ENCODE measurements around the gene DOCK4. TPM values are rescaled to one million over a fixed set of nuclear protein-coding genes. Genes with fewer than 3 reads are reported as not detected.

Gene DOCK4
- total RNA-seq, 1 experiment from 2014 or later, result 0.07 TPM

DNA sequence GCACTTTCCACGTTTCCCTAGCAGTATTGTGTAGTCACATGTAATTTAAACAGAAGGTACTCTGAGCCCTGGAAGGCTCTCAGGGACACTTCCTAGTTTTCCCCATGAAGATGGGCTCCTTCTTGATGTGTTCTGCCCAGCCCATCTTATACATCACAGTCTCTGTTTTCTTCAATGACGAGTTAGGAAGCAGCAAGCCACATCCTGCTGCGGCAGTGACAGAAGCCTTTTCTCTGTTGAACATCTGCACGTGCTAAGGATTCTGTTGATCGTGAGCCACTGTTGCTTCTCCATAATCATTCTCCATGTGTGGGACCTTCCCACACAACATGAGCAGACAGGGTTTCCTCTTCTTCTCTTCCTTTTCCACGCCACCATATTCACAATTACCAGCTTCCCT is 346.0 kb downstream of the DOCK4 start:
- in situ Hi-C loops (cut with HindIII; ENCODE audit: low sequenced_read_pairs), result no loop called here
- no peak for DNase-seq (ENCODE audit: low spot score)

DNA sequence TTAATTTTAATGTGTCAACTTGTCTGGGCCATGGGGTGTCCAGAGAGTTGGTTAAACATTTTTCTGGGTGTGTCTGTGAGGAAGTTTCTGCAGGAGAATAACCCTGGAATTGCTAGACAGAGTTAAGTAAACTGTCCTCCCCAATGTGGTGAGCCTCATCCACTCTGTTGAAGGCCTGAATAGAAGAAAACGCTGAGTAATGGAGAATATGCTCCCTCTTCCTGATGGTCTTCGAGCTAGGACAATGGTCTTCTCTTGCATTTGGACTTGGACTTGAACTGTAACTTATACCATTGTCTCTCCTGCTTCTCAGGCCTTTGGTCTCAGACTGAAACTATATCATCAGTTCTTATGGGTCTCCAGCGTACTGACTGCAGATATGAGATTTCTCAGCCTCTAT is 347.9 kb downstream of the DOCK4 start:
- DNase-seq (ENCODE audit: low spot score), result no peak
- in situ Hi-C loops (cut with HindIII; ENCODE audit: low sequenced_read_pairs), result no loop called here

DNA sequence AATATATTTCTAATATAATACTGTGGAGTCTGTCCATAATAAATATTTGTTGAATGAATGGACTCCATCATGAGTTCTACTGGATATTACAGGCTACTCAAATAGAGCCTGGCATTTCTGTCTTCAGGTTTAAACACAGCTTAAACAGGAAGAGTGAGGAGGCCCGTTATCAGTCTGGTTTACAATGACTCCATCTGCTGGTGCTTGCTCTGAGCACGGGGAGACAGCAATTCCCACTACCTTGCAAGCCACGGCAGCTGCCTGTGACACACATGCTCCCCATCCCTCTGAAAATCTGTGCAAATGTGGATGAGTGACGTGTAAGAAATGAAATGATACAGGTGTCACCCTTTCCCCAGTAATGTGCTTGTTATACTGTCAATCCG is 350.4 kb downstream of the DOCK4 start:
- in situ Hi-C loops (cut with HindIII; ENCODE audit: low sequenced_read_pairs), result no loop called here
- DNase-seq (ENCODE audit: low spot score), result no peak

DNA sequence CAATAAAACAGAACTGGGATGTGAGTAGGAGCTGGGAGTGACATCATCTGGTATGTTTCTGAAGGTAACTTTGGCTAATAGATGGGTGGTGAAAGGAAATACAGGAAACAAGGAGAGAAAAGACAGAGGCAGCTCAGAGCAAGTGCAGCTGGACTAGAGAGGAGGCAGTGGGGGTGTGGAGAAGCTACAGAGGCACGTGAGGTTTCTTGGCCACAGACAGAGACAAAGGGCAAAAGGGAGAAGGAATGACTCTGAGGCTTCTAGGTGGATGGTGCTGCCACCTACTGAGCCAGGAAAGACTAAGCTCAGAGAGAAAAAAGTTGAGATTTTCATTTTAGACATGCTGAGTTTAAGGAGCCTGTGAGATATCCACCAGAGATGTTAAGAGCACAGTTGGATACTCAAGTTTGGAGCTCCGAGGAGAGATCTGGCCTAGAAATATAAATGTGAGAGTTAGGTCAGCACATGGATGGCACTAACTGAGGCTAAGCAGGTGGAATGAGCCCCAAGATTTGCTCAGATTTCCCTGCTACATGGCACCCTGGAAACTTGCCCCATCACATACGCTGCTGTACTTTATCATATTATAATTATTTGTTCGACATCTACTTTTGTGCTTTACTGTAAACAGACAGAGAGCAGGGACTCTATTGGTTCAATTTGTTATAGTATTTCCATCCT is 350.9 kb downstream of the DOCK4 start:
- DNase-seq (ENCODE audit: low spot score), result no peak
- in situ Hi-C loops (cut with HindIII; ENCODE audit: low sequenced_read_pairs), result no loop called here

DNA sequence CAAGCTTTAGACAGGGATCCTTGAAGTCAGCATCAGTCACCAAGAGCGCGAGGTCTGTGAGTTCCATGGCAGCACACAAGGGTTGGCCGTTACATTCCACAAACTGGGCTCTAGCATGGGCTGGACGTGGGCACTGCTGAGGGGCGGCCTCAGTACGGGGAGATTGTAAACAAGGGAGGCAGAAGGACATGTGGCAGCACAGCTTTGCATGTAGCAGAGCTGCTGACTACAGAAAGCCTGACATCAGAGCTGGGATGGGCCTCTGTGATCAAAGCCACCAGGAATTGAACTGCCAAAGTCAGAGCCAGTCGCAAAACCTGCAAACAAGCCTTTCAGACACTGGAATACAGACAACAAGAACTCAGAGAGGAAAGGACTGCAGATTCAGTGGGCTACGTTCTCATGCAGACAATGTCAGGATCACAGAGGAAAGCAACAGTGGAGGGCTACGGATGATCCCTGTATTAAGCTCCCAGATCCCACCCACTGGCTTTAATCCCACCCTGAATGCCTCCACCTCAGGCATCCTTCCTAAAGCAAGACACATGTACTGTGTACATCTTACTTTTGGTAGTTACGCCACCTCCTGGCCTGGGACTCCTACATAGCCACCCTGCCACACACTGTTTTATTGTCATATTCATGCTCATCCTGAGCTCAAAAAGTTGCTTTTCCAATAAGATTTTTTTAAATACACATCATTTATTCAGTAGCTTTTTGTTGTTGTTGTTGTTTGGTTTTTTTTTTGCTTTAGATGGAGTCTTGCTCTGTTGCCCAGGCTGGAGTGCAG is 352.8 kb downstream of the DOCK4 start:
- in situ Hi-C loops (cut with HindIII; ENCODE audit: low sequenced_read_pairs), result no loop called here
- DNase-seq (ENCODE audit: low spot score), result no peak

DNA sequence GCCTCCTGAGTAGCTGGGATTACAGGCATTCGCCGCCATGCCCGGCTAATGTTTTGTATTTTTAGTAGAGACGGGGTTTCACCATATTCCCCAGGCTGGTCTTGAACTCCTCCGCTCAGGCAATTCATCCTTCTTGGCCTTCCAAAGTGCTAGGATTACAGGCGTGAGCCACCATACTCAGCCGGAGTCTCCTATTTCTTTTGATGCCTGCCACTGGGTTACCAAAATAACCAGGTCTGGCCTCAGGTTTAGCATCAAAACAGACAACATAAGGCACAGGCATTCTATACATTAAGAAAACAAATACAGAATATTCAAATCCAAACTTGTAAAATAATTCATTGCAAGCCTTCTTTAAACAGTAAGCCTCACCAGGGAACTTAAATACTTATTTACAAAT is 354.1 kb downstream of the DOCK4 start:
- in situ Hi-C loops (cut with HindIII; ENCODE audit: low sequenced_read_pairs), result no loop called here

DNA sequence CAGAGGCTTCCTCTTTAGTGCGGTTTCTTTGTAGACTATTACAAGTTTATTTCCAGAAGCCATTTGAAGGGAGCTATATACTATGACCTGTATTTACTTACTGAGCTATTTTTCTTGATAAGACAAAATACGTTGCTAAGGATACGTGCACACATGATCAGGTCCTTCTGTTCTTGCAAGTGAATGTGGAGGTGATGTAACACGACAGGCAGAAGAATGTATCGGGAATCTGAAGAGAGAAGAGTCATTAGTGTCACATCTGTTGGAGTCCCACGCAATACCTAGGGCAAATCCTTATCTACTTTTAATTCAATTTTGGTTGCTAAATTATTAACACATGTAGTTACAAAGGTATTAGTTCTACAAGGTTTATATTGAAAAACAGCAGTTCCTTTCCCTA is 359.3 kb downstream of the DOCK4 start:
- in situ Hi-C loops (cut with HindIII; ENCODE audit: low sequenced_read_pairs), result no loop called here
- no peak for DNase-seq (ENCODE audit: low spot score)

More for the DNA sequence above, 354.1 kb downstream of the DOCK4 start:
- no peak for DNase-seq (ENCODE audit: low spot score)

DNA sequence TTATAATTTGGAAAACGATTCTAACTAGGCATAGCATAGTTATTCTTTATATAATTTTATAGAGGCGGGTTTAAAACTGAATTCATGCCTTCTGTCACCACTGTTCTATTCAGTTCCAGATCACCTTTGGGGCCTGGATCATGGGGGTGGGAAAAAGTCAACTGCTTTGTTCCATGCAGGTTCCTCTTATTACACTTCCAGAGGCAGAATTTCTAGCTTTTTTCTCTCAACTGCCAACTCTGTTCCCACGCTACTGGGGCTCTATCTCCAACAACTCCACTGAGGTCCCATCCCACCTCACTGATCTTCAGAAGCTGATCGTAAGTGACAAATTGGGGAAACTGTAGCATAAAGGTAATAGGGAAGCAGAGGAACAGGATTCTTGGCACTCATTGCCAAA is 360.3 kb downstream of the DOCK4 start:
- no peak for DNase-seq (ENCODE audit: low spot score)
- in situ Hi-C loops (cut with HindIII; ENCODE audit: low sequenced_read_pairs), result no loop called here

DNA sequence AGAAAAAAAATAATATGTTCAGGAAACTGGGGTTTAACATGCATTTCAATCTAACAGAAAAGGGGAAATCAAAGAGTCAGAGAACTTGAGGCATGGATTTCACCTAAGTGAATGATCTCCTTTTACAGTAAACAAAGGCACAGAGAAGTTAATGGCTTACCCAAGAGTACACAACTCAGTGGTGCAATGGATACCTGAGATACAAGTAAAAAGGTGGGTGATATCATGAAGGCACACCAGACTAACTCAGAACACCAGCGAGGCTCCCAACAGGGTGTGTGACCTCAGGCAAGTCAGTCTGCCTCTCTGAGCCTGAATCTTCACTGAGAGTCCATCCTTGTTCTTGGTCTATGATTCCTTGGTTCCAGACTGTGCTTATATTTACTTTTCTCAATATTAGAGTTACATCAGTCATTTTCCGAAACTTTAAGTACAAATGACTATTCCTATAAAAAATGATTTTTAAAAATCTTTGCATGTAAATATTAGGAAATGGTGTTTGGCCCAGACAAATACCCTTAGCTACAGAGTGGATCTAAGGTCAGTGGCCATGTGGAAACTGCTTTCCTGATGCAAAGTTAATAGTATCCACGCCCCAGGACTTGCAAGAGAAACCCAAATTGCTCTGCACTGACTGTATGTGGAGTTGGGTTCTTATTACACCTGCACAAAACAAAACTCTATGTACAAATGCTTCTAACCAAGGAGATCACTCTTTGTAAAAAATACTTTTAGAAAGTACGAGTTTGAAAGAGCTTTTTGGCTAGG is 361.1 kb downstream of the DOCK4 start:
- DNase-seq (ENCODE audit: low spot score), result no peak
- in situ Hi-C loops (cut with HindIII; ENCODE audit: low sequenced_read_pairs), result no loop called here

DNA sequence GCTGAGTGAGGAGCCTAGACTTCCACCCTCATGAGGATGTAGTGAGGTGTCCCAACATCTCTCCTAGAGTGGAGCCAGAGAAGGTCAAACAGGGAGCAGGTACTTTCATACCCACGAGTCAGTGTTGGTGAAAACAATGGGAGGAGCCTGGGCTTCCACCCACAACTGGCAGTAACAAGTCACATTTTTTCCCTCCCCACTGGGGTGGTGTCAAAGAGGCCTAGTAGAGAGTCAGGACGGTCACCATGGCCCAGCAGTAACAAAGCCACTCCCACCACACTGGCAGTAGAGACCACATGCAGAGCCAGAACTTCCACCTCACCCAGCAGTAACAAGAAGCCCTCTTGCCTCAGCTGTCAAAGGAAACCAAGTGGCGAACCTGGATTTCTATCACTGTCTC is 363.7 kb downstream of the DOCK4 start:
- no peak for DNase-seq (ENCODE audit: low spot score)
- in situ Hi-C loops (cut with HindIII; ENCODE audit: low sequenced_read_pairs), result no loop called here

DNA sequence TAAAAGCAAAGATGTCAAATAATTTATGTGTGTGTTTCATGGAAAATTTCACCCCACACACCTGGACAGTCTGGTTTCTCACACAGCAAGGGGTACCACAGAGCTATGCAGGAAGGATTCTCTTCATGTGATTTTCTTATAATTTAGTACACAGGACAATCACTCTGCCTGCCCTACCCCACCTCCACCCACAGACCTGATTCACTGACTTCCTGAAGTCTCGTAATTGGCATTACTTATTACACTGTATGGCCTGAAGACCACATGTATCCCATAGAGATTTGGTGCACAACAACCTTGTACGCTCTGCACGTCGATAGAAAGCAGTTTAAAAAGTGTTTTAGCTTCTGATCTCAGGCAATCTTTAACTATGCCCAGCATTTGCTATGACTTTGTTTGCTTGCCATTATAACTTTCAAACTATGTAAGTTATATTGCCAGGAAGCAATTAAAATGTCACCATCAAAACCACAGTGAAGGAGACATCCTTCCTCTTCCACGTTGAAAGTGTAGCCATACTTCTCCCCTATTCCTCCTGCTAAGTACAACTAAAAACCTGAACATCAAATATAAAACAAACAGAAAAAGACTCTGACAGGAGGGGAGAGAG is 364.5 kb downstream of the DOCK4 start:
- no peak for DNase-seq (ENCODE audit: low spot score)
- in situ Hi-C loops (cut with HindIII; ENCODE audit: low sequenced_read_pairs), result no loop called here

DNA sequence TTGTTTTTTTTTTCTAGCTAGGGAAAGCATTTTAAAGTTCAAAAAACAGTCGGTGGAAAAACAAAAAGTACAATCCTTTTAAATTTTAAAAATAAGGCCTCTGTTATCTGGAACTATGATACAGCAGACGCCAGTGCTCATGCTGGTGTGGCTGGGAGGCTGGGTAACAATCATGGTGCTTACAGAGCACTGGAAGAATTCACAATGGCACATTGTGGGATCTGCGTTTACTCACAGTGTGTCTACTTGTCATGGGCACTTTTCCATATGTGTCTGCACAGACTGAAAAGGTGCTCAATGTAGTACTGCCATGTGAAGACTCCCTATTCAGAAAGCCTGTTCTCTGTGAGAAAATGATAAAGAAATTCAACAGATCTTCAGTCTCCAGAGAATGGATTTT is 365.7 kb downstream of the DOCK4 start:
- no peak for DNase-seq (ENCODE audit: low spot score)
- in situ Hi-C loops (cut with HindIII; ENCODE audit: low sequenced_read_pairs), result no loop called here

DNA sequence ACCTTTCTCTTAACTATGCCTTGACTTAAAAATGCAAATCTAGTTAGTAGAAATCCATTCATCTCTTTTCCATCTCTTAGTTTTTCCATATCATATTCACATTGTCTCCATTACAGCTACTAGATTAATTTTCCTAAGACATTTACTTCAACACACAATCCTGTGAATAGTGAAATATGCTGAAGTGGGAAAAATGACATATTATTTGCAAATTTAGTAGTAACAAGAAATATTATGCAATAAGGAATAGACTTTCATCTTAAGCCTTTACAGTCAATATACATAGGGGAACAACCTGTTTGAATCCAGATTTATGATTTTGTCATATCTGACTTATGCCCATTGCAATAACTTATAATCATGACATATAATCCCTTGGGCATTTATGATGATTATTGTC is 366.9 kb downstream of the DOCK4 start:
- in situ Hi-C loops (cut with HindIII; ENCODE audit: low sequenced_read_pairs), result no loop called here
- no peak for DNase-seq (ENCODE audit: low spot score)

DNA sequence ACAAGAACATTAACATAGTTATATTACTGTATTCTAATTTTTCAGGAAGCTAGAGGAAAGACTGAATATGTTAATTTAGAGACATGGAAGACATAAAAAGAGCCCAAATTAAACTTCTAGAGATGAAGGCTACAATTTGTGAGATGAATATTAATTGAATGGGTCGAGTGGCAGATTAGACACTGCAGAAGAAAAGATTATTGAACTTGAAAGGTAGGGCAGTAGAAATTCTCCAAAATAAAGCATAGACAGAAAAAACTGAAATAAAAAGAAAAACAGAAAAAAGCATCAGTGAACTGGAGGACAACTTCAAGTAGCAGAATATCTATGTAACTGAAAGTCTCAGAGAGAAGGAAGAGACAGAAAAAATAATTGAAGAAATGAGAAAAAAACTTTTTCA is 369.6 kb downstream of the DOCK4 start:
- no peak for DNase-seq (ENCODE audit: low spot score)
- in situ Hi-C loops (cut with HindIII; ENCODE audit: low sequenced_read_pairs), result no loop called here

DNA sequence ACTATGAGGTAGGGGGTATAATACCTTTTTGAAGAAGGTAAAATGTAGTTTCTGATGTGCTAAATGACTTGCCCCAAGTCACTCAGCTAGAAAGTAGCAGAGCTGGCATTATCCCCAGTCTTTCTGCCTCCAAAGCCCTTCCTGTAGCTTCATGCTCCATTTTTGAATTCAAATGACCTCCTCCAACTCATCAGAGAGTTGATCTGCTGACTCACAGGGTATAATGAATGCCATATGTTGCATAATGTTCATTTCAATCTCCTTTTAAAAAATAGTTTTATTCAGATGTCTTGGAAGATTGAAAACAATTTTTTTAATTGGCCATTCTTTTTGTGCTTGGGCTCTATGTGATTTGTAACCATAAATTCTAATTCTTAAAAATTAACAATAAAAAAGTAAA is 371.1 kb downstream of the DOCK4 start:
- DNase-seq (ENCODE audit: low spot score), result peak; percentile 20
- in situ Hi-C loops (cut with HindIII; ENCODE audit: low sequenced_read_pairs), result no loop called here

DNA sequence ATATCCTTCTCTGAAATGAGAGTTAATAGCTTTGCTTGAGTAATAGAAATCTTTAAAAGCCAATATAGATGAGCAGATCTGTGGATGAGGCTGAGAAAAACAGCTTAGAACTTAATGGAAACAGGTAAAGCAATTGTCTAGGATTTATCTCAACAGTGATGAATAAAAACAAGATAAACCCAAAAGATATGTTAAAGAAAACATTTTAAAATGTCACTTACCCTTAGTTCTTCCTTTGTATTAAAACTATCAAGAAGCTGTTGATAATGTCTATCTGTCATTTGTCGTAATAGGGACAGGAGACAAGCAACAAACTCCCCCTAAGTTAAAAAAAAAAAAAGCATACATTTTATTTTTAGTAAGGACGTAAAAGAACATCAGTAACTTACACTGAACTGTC is 371.8 kb downstream of the DOCK4 start:
- no peak for DNase-seq (ENCODE audit: low spot score)
- in situ Hi-C loops (cut with HindIII; ENCODE audit: low sequenced_read_pairs), result no loop called here

DNA sequence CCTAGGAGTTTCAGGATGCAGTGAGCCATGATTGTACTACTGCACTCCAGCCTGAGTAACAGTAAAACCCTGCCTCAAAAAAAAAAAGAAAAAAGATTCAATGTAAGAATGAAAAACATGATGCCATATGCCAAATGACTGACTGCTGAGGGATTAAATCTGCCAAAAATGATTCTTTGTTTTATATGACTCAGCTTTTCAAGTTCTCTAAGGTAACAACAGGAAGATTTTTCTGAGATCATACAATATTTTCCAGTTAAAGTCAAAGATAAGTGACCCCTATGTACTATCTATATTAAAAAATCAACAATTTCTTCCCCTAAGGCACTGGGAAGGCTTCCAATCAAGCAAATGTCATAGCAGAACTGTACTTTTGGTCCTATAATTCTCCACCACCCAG is 372.7 kb downstream of the DOCK4 start:
- in situ Hi-C loops (cut with HindIII; ENCODE audit: low sequenced_read_pairs), result no loop called here

DNA sequence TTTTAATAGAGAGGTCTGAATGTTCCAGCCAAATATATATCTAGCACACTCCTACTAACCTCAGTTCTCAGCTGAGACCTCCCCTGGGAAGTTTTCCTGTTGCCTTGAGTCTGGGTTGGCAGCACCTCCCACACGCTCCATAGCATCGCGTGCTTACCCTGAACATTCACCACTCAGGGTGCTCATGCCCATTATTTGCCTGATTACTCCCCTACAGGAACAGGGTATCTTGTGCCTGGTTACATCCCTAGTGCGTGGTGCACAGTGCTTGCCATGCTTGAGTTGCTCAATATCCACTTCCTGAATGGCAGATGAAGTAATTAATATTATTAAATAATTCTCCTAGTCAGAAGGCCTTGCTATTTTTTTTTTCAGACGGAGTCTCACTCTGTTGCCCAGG is 374.0 kb downstream of the DOCK4 start:
- no peak for DNase-seq (ENCODE audit: low spot score)
- in situ Hi-C loops (cut with HindIII; ENCODE audit: low sequenced_read_pairs), result no loop called here

More for the DNA sequence above, 372.7 kb downstream of the DOCK4 start:
- peak; percentile 10 for DNase-seq (ENCODE audit: low spot score)

DNA sequence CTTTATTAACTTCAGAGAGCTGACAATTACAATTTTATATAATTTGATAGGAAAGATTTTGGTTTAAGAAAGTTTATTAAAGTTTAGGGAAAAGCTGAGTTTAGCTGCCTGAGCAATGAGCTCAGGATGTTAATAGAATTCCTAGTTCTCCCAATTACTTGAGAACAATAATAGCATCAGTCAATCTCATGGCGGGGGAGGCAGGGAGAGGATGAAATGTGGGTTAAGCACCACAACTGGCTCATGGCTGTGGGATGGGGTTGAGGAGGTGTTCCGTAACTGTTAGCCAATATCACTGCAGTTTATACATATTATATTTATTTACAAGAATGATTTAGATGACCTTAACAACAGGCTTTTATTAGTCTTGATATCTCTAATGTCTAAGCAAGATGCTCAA is 377.0 kb downstream of the DOCK4 start:
- DNase-seq (ENCODE audit: low spot score), result no peak
- in situ Hi-C loops (cut with HindIII; ENCODE audit: low sequenced_read_pairs), result no loop called here
